Stimulated activated CD4-positive, alpha-beta T cell treated with anti-CD3 and anti-CD28 coated beads, Interleukin-12 subunit alpha, Interleukin-12 subunit beta, amount 100 ng/mL, for 4 hours (primary cell): Measurements from ENCODE around the gene CCDC124.

Source experiments
- DNase-seq: peaks from one replicate; pipeline ENCODE4 v3.0.0-alpha.2; 2020

CCDC124 gene

GRCh38 chr19:17989425-17990094, 56.7 kb downstream of the CCDC124 start:
- DNase-seq: no peak

DNA sequence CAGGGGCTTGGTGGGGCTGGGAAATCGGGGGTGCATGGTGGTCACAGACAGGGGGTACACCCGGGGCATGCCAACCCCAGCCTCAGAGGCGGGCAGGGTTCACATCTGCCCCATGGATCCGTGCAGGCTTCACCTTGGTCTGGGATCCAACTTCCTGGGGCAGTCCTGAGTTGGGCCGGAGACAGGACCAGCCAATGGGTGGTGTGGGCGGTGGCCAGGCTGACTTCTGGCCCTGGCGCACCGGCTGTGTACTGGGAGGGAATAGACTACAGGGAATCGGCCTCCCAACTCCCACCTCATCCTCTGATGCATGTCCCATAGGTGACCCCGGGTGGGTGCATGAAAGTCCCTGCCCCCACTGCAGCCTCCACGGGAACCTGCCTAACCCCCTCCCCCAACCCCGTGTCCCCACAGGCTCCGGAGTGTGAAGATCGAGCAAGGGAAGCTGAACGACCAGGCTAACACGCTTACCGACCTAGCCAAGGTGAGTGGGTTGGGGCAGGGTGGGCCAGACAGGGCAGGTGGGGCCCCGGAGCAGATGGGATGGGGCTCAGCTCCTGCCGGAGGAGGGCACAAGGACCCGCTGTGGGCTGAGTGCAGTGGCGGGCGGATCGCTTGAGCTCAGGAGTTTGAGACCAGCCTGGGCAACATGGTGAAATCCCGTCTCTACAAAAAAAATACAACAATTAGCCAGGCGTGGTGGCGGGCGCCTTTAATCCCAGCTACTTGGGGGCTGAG, 60.4 kb downstream of the CCDC124 start:
- DNase-seq: no peak
